T-helper 17 cell (primary cell): ENCODE measurements around the gene OR10W1. TPM values are rescaled to one million over a fixed set of nuclear protein-coding genes. Genes with fewer than 3 reads are reported as not detected.

Experiments used
- ATAC-seq: fragments of 150-1000 bp; cut with Tn5 transposase; 2 replicates; pipeline ENCODE4 v1.10.0; 2021; ENCODE audit warnings: mild to moderate bottlenecking, moderate library complexity
- DNase-seq, 3 donors: peaks; one replicate each; pipeline versions ENCODE4 v3.0.0 to v3.0.0-alpha.2; 2020 to 2021
- H3K9me3 ChIP-seq: one replicate; pipeline ENCODE4 v1.7.0; 2013; ENCODE audit warnings: low read length, mild to moderate bottlenecking; ENCODE audit not compliant: control insufficient read depth, poor library complexity, severe bottlenecking
- H3K27ac Mint-ChIP-seq: one replicate; pipeline ENCODE4 v1.8.0; 2022; ENCODE audit warnings: mild to moderate bottlenecking, moderate library complexity, mixed read lengths
- H3K27me3 Mint-ChIP-seq: one replicate; pipeline ENCODE4 v1.8.0; 2022; ENCODE audit warnings: mixed read lengths
- H3K36me3 Mint-ChIP-seq: one replicate; pipeline ENCODE4 v1.8.0; 2022; ENCODE audit warnings: low read depth, mixed read lengths
- H3K4me1 Mint-ChIP-seq: one replicate; pipeline ENCODE4 v1.8.0; 2022; ENCODE audit warnings: mild to moderate bottlenecking, mixed read lengths
- H3K4me3 Mint-ChIP-seq: one replicate; pipeline ENCODE4 v1.8.0; 2022; ENCODE audit warnings: mild to moderate bottlenecking, moderate library complexity, mixed read lengths
- total RNA-seq, 4 donors: library from RNA in 2 of 4; stranded (reverse) in 2 of 4; gene quantifications; one replicate each; pipeline ENCODE4 v1.2.3 and lab custom pipeline; 2022 to 2026

Gene OR10W1
- total RNA-seq (not detected), total RNA-seq (lab: John Stamatoyannopoulos, UW) (0 reads per million in 2 donors)

GRCh38 chr11:58268142-58268541, at the start of gene OR10W1:
Gene OR10W1 (minus strand): TSS chr11:58268260. CDS start chr11:58267858, 402 bp downstream.
- no peak for ATAC-seq
- no peak within 1 kb of the TSS for H3K27ac Mint-ChIP-seq

GRCh38 chr11:58316142-58316541, 48.1 kb upstream of the OR10W1 start:
- Mint-ChIP-seq H3K27ac (no peak overlapping the region), H3K4me1 (no peaks in the 10 kb centered on the region), H3K27me3 (peaks cover 23% of the 10 kb centered on the region), H3K4me3 (no peak overlapping the region), H3K36me3 (no peaks in the 10 kb centered on the region)
- ATAC-seq (no peak), DNase-seq (no peak)
- H3K9me3 ChIP-seq: no peaks in the 10 kb centered on the region

More at GRCh38 chr11:58268142-58268541, at the start of gene OR10W1:
- Mint-ChIP-seq H3K4me3 (no peak within 1 kb of the TSS), H3K4me1 (no peaks in the 10 kb centered on the region), H3K27me3 (peaks cover 19% of the 10 kb centered on the region), H3K36me3 (peaks cover 2% of the 10 kb centered on the region)
- H3K9me3 ChIP-seq: no peaks in the 10 kb centered on the region
- no peak for DNase-seq

- ATAC-seq (no peak), DNase-seq (no peak)
- Mint-ChIP-seq H3K4me1 (no peaks in the 10 kb centered on the region), H3K27me3 (peaks cover 14% of the 10 kb centered on the region), H3K27ac (no peak overlapping the region), H3K36me3 (no peaks in the 10 kb centered on the region), H3K4me3 (no peak overlapping the region)
- H3K9me3 ChIP-seq: no peaks in the 10 kb centered on the region
Measured at GRCh38 chr11:58301576-58301975, 33.5 kb upstream of the OR10W1 start.

GRCh38 chr11:58292017-58292416, 24.0 kb upstream of the OR10W1 start:
- DNase-seq (no peak), ATAC-seq (no peak)
- Mint-ChIP-seq H3K27ac (no peak overlapping the region), H3K27me3 (peaks cover 5% of the 10 kb centered on the region), H3K4me1 (no peaks in the 10 kb centered on the region), H3K4me3 (no peak overlapping the region), H3K36me3 (peaks cover 2% of the 10 kb centered on the region)
- no peaks in the 10 kb centered on the region for H3K9me3 ChIP-seq

- Mint-ChIP-seq H3K27ac (no peak overlapping the region), H3K27me3 (peaks cover 29% of the 10 kb centered on the region), H3K4me3 (no peak overlapping the region), H3K36me3 (peaks cover 2% of the 10 kb centered on the region), H3K4me1 (peaks cover 4% of the 10 kb centered on the region)
- no peaks in the 10 kb centered on the region for H3K9me3 ChIP-seq
- no peak for ATAC-seq
- no peak for DNase-seq
Measured at GRCh38 chr11:58289266-58289665, 21.2 kb upstream of the OR10W1 start.

GRCh38 chr11:58286249-58286648, 18.2 kb upstream of the OR10W1 start:
- Mint-ChIP-seq H3K4me1 (peaks cover 4% of the 10 kb centered on the region), H3K27me3 (peaks cover 44% of the 10 kb centered on the region), H3K4me3 (no peak overlapping the region), H3K36me3 (no peaks in the 10 kb centered on the region), H3K27ac (no peak overlapping the region)
- ATAC-seq (no peak), DNase-seq (no peak)
- no peaks in the 10 kb centered on the region for H3K9me3 ChIP-seq

GRCh38 chr11:58285483-58286040, 17.5 kb upstream of the OR10W1 start:
- DNase-seq: no peak
- Mint-ChIP-seq H3K27ac (no peak overlapping the region), H3K27me3 (peaks cover 43% of the 10 kb centered on the region), H3K36me3 (no peaks in the 10 kb centered on the region), H3K4me3 (no peak overlapping the region), H3K4me1 (peaks cover 4% of the 10 kb centered on the region)
- no peak for ATAC-seq
- no peaks in the 10 kb centered on the region for H3K9me3 ChIP-seq

GRCh38 chr11:58276151-58276550, 8.1 kb upstream of the OR10W1 start:
- no peak for DNase-seq

GRCh38 chr11:58275002-58275401, 6.9 kb upstream of the OR10W1 start:
- no peak for ATAC-seq
- peaks cover 5% of the 10 kb centered on the region for H3K27me3 Mint-ChIP-seq
- no peaks in the 10 kb centered on the region for H3K4me1 Mint-ChIP-seq
- DNase-seq: no peak
- no peaks in the 10 kb centered on the region for H3K9me3 ChIP-seq
- no peak overlapping the region for H3K4me3 Mint-ChIP-seq
- H3K36me3 Mint-ChIP-seq: no peaks in the 10 kb centered on the region
- no peak overlapping the region for H3K27ac Mint-ChIP-seq

More at GRCh38 chr11:58276151-58276550, 8.1 kb upstream of the OR10W1 start:
- Mint-ChIP-seq H3K36me3 (no peaks in the 10 kb centered on the region), H3K4me3 (no peak overlapping the region), H3K27ac (no peak overlapping the region), H3K27me3 (no peaks in the 10 kb centered on the region), H3K4me1 (no peaks in the 10 kb centered on the region)
- H3K9me3 ChIP-seq: no peaks in the 10 kb centered on the region
- ATAC-seq: no peak

- DNase-seq (no peak), ATAC-seq (no peak)
- Mint-ChIP-seq H3K27me3 (no peaks in the 10 kb centered on the region), H3K4me3 (no peak overlapping the region), H3K27ac (no peak overlapping the region), H3K36me3 (no peaks in the 10 kb centered on the region), H3K4me1 (no peaks in the 10 kb centered on the region)
- no peaks in the 10 kb centered on the region for H3K9me3 ChIP-seq
Measured at GRCh38 chr11:58259983-58260382, 8.1 kb downstream of the OR10W1 start.

- H3K9me3 ChIP-seq: no peaks in the 10 kb centered on the region
- DNase-seq (no peak), ATAC-seq (no peak)
- Mint-ChIP-seq H3K36me3 (no peaks in the 10 kb centered on the region), H3K27ac (no peak overlapping the region), H3K4me1 (no peaks in the 10 kb centered on the region), H3K27me3 (no peaks in the 10 kb centered on the region), H3K4me3 (no peak overlapping the region)
Measured at GRCh38 chr11:58254936-58255335, 13.1 kb downstream of the OR10W1 start.

GRCh38 chr11:58243954-58244353, 24.1 kb downstream of the OR10W1 start:
- DNase-seq (no peak), ATAC-seq (no peak)
- H3K4me3 Mint-ChIP-seq: no peak overlapping the region
- no peaks in the 10 kb centered on the region for H3K36me3 Mint-ChIP-seq
- H3K9me3 ChIP-seq: no peaks in the 10 kb centered on the region
- H3K27ac Mint-ChIP-seq: no peak overlapping the region
- peaks cover 8% of the 10 kb centered on the region for H3K27me3 Mint-ChIP-seq
- H3K4me1 Mint-ChIP-seq: no peaks in the 10 kb centered on the region

- DNase-seq (no peak), ATAC-seq (no peak)
- no peaks in the 10 kb centered on the region for H3K9me3 ChIP-seq
- no peaks in the 10 kb centered on the region for H3K36me3 Mint-ChIP-seq
- no peak overlapping the region for H3K27ac Mint-ChIP-seq
- peaks cover 7% of the 10 kb centered on the region for H3K27me3 Mint-ChIP-seq
- no peaks in the 10 kb centered on the region for H3K4me1 Mint-ChIP-seq
- H3K4me3 Mint-ChIP-seq: no peak overlapping the region
Measured at GRCh38 chr11:58227956-58228615, 40.0 kb downstream of the OR10W1 start.

GRCh38 chr11:58222721-58223120, 45.3 kb downstream of the OR10W1 start:
- H3K4me1 Mint-ChIP-seq: no peaks in the 10 kb centered on the region
- H3K27ac Mint-ChIP-seq: no peak overlapping the region
- DNase-seq (no peak), ATAC-seq (no peak)
- H3K4me3 Mint-ChIP-seq: no peak overlapping the region
- peaks cover 24% of the 10 kb centered on the region for H3K27me3 Mint-ChIP-seq
- no peaks in the 10 kb centered on the region for H3K36me3 Mint-ChIP-seq
- H3K9me3 ChIP-seq: no peaks in the 10 kb centered on the region
